NCI-H146 (cell line): Measurements from ENCODE around the gene OGT.
"Not testable (repeated sequence)": the region's sequence is repeated elsewhere in the genome, so short reads cannot be mapped to it uniquely, and the experiment has no call there.

Experiments
- DNase-seq: peaks from one replicate; lab custom pipeline; 2025; lab: John Stamatoyannopoulos, UW

The OGT gene

GRCh38 chrX:71586929-71587328, 54.0 kb downstream of the OGT start:
- no peak for DNase-seq

- DNase-seq: not testable (repeated sequence)
Observed at GRCh38 chrX:71593210-71593609, 60.3 kb downstream of the OGT start.

GRCh38 chrX:71599965-71600364, 67.1 kb downstream of the OGT start:
- DNase-seq: no peak

DNA sequence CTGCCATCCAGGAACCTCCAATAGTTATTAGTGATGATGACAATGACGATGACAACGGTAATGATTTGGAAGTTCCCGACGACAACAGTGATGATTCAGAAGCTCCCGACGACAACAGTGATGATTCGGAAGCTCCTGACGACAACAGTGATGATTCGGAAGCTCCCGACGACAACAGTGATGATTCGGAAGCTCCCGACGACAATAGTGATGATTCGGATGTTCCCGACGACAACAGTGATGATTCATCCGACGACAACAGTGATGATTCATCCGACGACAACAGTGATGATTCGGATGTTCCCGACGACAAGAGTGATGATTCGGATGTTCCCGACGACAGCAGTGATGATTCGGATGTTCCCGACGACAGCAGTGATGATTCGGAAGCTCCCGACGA, 70.7 kb downstream of the OGT start:
- DNase-seq: no peak

DNA sequence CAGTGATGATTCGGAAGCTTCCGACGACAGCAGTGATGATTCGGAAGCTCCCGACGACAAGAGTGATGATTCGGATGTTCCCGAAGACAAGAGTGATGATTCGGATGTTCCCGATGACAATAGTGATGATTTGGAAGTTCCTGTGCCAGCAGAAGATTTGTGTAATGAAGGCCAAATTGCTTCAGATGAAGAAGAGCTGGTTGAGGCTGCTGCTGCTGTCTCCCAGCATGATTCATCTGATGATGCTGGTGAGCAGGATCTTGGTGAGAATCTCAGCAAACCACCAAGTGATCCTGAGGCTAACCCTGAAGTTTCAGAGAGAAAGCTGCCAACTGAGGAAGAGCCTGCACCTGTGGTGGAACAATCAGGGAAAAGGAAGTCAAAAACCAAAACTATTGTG, 71.2 kb downstream of the OGT start:
- no peak for DNase-seq

DNA sequence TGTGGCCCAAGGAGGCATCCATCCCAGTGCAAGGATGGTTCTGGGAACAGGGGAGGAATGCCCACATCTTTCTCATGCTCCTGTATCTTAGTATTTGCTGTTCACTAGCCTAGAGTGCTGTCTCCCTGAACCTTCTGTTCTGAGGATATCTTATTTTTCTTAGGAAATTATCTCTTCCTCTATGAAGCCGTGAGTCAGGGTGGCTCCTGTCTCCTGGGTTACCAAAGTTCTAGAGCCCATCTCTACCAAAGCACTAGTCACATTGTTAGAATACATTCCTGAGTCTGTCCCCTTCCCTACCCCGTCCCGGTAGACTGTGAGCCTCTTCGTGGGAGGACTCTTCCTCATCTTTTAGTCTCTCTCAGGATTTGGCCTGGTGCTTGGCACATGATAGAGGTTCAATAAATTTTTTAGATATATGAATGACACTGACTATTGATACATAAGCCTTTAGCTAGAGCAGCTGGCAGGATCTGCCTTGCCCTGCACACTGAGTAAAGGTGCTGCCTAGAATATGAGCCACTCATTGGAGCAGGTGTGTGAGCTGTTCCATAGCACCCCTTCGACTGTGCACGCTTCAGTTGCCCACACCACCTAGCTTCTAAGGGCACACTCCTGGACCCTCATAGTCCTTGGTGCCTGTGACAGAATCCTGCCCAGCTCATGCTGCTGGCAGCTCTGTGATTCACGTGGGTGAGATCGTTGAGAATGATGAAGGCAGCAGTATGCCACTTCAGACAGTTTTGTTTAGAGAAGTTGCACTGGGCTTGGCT, 72.1 kb downstream of the OGT start:
- no peak for DNase-seq

DNA sequence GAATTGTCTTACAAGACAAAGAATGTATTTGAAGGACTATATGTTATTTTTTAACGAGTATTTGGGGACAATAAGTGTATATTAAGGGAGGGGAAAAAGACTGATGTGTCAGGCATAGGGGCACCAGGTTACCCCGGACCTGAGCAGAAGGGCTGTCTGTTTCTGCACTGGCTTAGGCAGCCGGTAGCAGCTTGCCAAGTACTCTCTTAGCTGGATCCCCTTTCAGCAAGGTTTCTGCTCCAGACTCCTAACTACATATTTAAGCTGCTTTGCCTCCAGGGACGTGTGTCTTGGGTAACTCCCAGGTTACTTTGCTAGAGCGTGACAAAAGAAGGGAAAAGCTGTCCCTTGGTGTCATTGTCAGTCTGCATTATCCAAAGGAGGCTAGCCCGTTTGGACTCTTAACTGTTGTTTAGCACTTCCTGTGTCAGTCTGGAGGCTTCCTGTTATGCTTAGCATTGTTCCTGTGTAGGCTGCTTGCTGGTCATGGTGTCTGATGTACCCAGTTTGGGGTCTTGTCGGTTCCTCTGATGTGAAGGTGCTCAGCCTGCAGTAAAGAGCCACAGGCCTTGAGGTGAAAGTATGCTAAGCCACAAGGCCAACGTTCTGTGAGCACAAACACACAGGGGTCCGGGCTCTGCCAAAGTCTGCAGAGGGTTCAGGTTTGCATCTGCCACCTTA, 73.8 kb downstream of the OGT start:
- DNase-seq: no peak

DNA sequence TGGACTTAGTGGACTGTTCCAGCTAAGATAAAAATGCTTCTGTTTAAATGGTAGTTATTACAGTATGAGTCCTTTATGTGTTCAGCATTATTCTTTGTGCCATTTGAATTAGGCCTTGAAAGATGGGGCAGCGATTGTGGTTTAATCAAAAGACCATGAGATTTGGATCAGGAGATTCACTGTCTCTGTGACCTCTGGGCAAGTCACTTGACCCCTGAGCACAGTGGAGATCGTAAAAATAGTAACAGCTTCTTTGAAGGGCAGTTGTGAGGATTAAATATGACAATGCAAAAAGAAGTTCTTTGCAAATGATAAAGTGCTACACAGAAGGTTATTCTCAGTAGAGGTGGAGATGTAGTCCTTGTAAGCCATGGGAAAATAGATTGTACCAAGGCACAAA, 74.6 kb downstream of the OGT start:
- no peak for DNase-seq

DNA sequence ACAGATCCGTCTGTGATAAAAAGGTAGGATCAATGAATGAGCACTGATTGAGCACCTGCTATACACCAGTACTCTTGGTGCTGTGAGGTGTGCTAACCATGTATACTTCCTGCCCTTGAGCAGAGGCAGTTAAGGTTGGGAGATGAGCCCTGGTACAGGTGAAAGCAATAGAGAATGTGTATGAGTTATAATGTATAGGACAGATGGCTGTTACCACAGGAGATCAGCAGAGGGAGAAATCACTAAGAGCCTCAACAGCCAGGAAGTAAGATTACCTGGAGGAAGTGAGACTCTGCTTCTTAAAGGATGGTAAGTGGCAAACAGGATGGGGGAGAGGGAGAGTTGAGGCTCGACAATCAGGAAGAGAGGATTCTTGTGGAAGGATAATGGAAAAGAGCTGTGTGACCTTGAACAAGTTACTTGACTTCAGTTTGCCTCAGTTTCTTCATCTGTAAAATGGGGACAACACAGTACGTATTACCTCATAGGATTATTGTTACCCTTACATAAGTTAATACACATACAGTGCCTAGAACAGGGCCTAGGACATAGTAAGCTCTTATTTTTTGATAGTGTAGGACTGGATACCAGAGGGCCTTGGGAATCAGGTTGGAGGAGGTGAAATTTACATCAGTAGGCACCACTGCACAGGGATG, 76.3 kb downstream of the OGT start:
- DNase-seq: no peak

DNA sequence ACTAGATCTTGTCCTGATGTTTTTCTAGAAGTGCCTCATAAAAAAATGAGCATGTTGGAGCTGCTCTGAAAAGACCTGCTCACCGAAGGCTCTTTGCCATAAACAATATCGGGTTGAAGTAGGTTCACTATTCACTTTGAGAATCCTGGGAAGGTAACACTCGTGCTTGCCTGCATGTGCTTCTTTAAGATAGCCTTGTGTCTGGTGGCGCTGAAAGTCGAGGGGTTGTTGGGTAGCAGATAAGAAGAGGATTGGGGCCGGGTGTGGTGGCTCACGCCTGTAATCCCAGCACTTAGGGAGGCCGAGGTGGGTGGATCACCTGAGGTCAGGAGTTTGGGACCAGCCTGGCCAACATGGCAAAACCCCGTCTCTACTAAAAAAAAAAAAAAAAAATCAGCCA, 78.8 kb downstream of the OGT start:
- DNase-seq: not testable (repeated sequence)

GRCh38 chrX:71612256-71612655, 79.4 kb downstream of the OGT start:
- DNase-seq: no peak

- no peak for DNase-seq
Observed at GRCh38 chrX:71615056-71615455, 82.2 kb downstream of the OGT start.

GRCh38 chrX:71615954-71616353, 83.0 kb downstream of the OGT start:
- no peak for DNase-seq

DNA sequence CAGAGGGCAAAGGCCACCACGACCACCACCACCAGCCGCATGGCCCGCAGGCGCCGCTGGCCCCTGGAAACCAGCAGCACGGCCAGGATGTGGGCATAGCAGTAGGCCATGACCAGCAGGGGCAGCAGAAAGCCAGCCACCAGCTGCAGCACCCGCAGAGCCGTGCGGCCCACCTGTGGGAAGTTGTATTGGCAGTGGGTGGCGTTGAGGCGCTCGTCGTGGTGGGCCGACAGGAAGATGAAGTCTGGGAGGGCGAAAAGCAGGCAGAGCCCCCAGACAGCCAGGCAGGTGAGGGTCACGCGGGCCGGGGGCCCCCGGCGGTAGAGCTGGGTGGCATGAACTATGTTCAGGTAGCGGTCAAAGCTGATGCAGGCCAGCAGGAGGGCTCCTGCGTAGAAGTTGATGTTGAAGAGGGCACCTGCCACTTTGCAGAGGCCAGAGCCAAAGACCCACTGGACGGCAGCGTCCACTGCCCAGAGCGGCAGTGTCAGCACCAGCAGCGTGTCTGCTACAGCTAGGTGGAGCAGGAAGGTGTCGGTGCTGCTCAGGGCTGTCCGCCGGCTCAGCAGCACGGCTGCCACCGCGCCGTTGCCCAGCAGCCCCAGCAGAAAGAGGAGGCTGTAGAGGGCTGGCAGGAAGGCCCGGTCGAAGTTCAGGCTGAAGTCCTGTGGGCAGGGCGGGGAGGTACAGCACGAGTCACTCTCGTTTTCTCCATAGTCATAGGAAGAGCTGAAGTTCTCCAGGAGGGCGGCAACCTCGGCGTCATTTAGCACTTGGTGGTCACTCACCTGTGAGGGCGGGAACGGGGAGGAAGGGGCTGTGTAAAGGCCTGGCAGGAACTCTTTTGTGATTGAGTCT, 84.0 kb downstream of the OGT start:
- no peak for DNase-seq

DNA sequence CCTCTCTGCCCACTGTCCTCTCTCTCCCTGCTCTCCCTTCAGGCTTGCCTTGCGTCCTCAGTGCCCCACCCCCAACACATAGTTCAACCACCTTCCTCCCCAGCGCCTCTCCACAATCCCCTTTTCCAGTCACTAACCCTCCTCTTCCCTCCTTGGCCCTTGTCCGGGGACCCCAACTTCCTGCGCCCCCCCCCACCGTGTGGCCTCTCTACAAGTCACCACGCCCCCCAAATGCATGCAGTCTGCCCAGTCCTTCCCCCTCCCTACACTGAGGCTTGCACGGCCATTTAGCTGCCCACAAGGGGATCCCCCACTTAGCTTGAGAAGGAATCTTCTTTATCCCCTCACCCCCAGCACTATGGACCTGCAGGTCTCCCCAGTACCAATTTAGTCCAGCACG, 84.8 kb downstream of the OGT start:
- no peak for DNase-seq

DNA sequence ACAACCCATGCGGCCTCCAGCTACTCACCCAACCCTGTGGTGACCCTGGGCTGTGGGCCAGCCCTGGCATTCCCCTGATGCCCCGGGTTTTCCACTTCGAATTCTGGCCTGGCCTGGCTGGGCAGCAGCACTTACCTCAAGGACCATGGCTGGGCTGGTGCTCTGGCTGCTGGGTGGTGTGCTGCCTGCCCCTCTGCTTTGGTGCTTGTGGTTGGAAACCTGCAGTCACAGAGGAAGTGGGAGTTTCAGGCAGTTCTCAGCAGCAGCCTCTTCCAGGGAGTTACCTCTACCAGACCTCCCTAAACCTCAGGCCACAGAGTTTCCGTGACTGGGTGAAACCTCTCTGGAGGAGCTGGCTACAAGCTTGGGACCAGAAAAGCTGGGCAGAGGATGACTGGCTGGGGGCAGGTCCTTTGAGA, 85.4 kb downstream of the OGT start, which contains the start of gene CXCR3:
Gene CXCR3, minus strand, starts transcription at position 209 of the 419 bp plus-strand sequence. Its CDS starts 62 bp downstream, at position 147.
- no peak for DNase-seq

DNA sequence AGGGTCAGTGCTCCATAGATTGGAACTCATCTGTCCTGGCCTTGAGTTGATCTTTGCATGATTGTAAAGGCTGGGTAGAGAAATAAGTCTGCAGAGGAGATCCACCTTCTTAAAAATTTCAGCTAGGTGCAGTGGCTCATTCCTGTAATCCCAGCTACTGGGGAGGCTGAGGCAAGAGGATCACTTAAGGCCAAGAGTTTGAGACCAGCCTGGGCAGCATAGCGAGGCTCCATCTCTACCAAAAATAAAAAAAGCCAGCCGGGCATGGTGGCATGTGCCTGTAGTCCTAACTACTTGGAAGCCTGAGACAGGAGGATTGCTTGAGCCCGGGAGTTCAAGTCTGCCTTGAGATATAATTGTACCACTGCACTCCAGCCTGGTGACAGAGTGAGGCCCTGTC, 85.9 kb downstream of the OGT start:
- DNase-seq: no peak

DNA sequence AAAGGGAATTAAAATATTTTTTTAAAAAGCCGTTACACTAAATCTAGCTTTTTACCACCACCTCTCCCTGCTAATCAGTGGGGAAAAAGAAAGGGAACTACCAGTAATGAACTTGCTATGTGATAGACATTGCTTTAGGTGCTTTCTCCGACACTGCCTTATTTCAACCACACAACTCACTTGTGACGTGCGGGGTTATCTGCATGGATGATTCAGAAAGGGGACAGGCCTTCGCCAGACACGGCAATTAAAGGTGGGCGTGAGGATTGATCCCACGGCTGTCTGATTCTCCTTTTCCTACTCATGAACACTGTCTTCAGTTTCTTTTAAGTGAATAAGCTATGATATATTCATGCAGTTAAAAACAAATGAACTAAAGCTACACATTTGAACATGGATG, 86.3 kb downstream of the OGT start:
- no peak for DNase-seq

DNA sequence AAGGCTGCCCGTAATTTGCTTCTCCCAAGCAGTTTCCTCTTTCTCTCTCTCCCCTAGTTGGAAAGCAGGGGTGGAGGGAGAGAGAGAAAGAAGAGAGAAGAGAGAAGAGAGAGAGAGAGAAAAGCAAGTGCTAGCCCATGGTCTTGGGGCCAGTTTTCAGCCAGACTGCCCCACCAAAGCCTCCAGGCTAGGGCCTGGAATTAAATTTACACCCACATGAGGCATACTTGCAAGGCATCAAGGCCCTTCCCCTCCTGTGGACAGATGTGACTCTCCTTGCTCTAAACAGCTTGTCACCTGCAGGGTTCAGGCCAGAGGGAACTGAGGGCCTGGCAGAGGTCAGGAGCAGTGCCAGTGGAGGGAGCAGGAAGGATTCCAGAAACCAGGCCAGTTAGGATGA, 87.1 kb downstream of the OGT start:
- DNase-seq: no peak

DNA sequence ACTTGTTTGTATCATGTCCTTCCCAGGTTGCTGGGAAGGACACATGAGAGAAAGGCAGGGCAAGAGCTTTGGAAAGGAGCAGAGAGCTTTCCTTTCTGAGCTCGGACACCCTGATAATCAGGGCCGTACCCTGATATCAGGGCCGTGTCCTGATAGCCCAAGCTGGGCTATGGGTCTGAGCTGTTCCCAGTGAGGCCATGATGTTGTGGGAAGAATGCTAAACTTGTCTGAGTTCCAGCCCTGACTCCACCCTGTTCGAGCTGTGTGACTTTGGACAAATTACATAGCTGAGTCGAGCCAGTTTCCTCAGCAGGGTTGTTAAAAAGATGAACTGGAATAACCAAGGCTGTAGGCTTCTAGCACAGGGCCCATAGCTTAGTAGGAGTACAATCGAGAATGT, 88.7 kb downstream of the OGT start:
- no peak for DNase-seq

GRCh38 chrX:71622032-71622575, 89.2 kb downstream of the OGT start:
- no peak for DNase-seq
